Gastrocnemius medialis (tissue), 4 donors: ENCODE results near the gene KRTCAP3. TPM values are rescaled to one million over a fixed set of nuclear protein-coding genes. Genes with fewer than 3 reads are reported as not detected.
A peak's percentile ranks its signal among the peaks of the same experiment; 100 is the strongest.

ENCODE experiments used
- ATAC-seq, 2 donors: fragments of 150-250 bp; one replicate each; pipeline ENCODE4 v1.9.1; 2016
- DNase-seq, 2 donors: peaks; one replicate each; pipeline ENCODE4 v3.0.0-alpha.2; 2019
- H3K27ac ChIP-seq, 4 donors: fragments of 200-600 bp; sonication (generic); 1 replicate in 1 of 4; 2 replicates in 3 of 4; pipeline ENCODE4 v1.5.1; 2016 to 2018; ENCODE audit warnings: mild to moderate bottlenecking in 2 of 4, moderate library complexity in 1 of 4
- H3K27me3 ChIP-seq, 3 donors: fragments of 200-600 bp; sonication (generic) in 2 of 3; 1 replicate in 1 of 3; 2 replicates in 2 of 3; pipeline versions ENCODE4 v1.5.1 to v1.6.0; 2016 to 2019; ENCODE audit warnings: mild to moderate bottlenecking in 1 of 3, moderate library complexity in 1 of 3
- H3K36me3 ChIP-seq, 2 donors: fragments of 200-600 bp; sonication (generic) in 1 of 2; one replicate each; pipeline ENCODE4 v1.5.1; 2017 to 2018
- H3K4me1 ChIP-seq, 2 donors: fragments of 200-600 bp; sonication (generic) in 1 of 2; one replicate each; pipeline ENCODE4 v1.5.1; 2016 to 2017; ENCODE audit warnings: mild to moderate bottlenecking in 2 of 2
- H3K4me3 ChIP-seq, 4 donors: fragments of 200-600 bp; sonication (generic) in 3 of 4; 1 replicate in 1 of 4; 2 replicates in 3 of 4; pipeline ENCODE4 v1.5.1; 2016 to 2019; ENCODE audit warnings: mild to moderate bottlenecking in 2 of 4
- H3K9me3 ChIP-seq, 3 donors: fragments of 200-600 bp; sonication (generic) in 2 of 3; 1 replicate in 1 of 3; 2 replicates in 2 of 3; pipeline ENCODE4 v1.5.1; 2016 to 2019
- POLR2A ChIP-seq, 2 donors: fragments of 450-650 bp; IDR thresholded peaks; one replicate each; pipeline ENCODE4 v1.6.1; 2017; ENCODE audit warnings: antibody characterized with exemption in 2 of 2, mild to moderate bottlenecking in 2 of 2, moderate library complexity in 2 of 2
- in situ Hi-C, 4 donors: fragments of 200-750 bp; cut with MboI; loops; one replicate each; pipeline versions ENCODE4 v1.15.0 to v1.8.0; 2017; ENCODE audit warnings: low sequenced_read_pairs in 4 of 4
- intact Hi-C: fragments of 100-400 bp; cut with DNase I; formaldehyde crosslinking; loops from one replicate; pipeline ENCODE4 v1.15.1; 2023; ENCODE audit warnings: low total_unique reads
- total RNA-seq, 4 donors: library from RNA; depleted of rRNA; stranded (reverse); fragments of >200 nt; gene quantifications; one replicate each; pipeline versions ENCODE4 v1.1.0 to v1.2.3, GENCODE V29; 2016
- TF ChIP-seq, protein P1 (sequence below), 5 experiments: fragments of 450-650 bp in 3 of 5; fragments of 200-600 bp in 2 of 5; sonication (generic) in 2 of 5; IDR thresholded peaks in 4 of 5; conservative IDR thresholded peaks in 1 of 5; 1 replicate in 4 of 5; 2 replicates in 1 of 5; pipeline ENCODE4 v1.5.1; 2016 to 2019; ENCODE audit warnings: antibody characterized with exemption in 5 of 5, mild to moderate bottlenecking in 3 of 5, moderate library complexity in 3 of 5

Gene KRTCAP3
- total RNA-seq, 4 donors from 2014 or later, result 0.93 to 2.1 TPM; not detected in 2

DNA sequence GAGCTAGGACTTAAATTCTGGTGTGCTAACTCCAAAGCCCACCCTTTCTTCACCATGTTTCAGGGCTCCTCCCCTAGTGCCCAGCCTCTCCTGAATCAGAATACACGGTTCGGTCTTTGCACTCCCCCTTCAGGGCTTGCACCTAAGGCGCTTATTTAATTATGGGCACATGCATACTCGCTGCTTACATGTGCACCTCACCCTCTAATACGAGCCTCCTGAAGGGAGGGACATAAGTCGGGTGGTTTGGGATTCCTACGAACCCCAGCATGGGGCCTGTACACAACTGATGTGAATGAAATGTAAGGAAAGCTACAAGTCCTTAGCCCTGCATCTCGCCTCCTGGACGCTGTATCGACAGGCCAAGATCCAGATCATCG lies 46.9 kb downstream of the KRTCAP3 start:
- no peaks in the 10 kb centered on the region for H3K9me3 ChIP-seq
- H3K4me3 ChIP-seq, result peak overlapping the region; percentile 69 to 83 (median 77)
- DNase-seq (no peak), ATAC-seq (no peak)
- peak overlapping the region; percentile 75 to 85 (median 83) for H3K27ac ChIP-seq
- peaks cover 0 to 8% of the 10 kb centered on the region in 2 donors for H3K36me3 ChIP-seq
- in situ Hi-C loops (no loop called here), intact Hi-C loops (loop anchor here (1.0 to 10.0 kb wide), 5 partner anchors 81 to 274 kb away; partner anchors contain the start of genes ATRAID, CAD, CCDC121 and GPN1)
- H3K4me1 ChIP-seq, result peaks cover 13 to 19% of the 10 kb centered on the region in 2 donors
- H3K27me3 ChIP-seq, result peaks cover 0 to under 1% (median 0%) of the 10 kb centered on the region in 3 donors
- TF ChIP-seq, protein P1, sequence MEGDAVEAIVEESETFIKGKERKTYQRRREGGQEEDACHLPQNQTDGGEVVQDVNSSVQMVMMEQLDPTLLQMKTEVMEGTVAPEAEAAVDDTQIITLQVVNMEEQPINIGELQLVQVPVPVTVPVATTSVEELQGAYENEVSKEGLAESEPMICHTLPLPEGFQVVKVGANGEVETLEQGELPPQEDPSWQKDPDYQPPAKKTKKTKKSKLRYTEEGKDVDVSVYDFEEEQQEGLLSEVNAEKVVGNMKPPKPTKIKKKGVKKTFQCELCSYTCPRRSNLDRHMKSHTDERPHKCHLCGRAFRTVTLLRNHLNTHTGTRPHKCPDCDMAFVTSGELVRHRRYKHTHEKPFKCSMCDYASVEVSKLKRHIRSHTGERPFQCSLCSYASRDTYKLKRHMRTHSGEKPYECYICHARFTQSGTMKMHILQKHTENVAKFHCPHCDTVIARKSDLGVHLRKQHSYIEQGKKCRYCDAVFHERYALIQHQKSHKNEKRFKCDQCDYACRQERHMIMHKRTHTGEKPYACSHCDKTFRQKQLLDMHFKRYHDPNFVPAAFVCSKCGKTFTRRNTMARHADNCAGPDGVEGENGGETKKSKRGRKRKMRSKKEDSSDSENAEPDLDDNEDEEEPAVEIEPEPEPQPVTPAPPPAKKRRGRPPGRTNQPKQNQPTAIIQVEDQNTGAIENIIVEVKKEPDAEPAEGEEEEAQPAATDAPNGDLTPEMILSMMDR (IDR thresholded peaks at IDR 0.05 in 4 of 5, conservative IDR thresholded peaks at IDR 0.05 in 1 of 5), result no peak
- no peak for TF ChIP-seq POLR2A (IDR thresholded peaks at IDR 0.05)

DNA sequence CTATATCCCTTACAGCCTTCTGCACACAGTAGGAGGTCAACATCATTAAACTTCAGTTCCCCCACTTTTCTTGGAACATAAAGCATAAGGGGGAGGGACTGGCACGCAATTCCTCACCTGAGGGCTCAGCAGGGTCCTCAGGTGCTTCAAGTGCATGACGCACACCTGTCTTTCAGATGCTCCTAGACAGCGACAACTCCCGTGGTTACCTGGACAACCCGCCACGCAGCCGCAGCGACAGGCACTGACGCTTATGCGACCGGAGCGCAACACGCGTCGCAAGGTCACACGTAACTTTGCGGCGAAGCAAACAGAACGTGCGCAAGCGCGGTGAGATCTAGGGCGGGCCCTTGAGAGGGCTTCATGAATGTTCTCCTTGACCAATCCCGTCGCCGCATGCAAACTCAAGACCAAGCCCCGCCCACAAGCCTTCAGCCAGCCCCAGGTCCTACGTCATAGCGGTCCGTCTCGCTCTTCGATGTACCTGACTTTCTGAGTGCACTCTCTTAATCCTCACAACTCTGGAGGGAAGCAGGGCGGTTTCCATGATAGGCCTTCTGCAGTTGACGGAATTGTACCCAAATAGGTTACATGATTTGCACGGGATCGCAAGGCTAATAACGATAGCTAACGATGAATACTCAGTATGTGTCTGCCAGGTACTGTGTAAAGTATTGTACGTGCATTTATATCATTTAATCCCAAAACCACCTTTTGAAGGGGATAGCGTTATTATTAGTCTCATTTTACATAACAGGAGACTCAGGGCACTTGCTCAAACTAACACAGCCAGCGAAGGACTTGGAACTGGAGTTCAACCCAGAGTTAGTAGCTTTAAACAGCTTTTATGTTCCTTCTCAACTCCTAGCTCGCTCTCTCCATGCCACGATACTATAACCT lies 47.6 kb downstream of the KRTCAP3 start, which contains the start of gene IFT172:
Gene IFT172 (minus strand): TSS at position 246 of the 900 bp plus-strand sequence. CDS start 90 bp downstream, at position 156.
- ATAC-seq, result peak; percentile 99
- intact Hi-C loops, result loop anchor here (1.0 to 10.0 kb wide), 6 partner anchors 81 to 275 kb away; partner anchors contain the start of genes ATRAID, CAD, CCDC121 and GPN1
- H3K4me3 ChIP-seq, result peak within 1 kb of the TSS; percentile 69 to 83 (median 77)
- H3K27ac ChIP-seq, result peak within 1 kb of the TSS; percentile 75 to 85 (median 83)
- H3K27me3 ChIP-seq, result peaks cover 0 to 7% (median 0%) of the 10 kb centered on the region in 3 donors
- H3K4me1 ChIP-seq, result peaks cover 13 to 25% of the 10 kb centered on the region in 2 donors
- TF ChIP-seq, protein P1 (IDR thresholded peaks at IDR 0.05 in 4 of 5, conservative IDR thresholded peaks at IDR 0.05 in 1 of 5), result no peak
- TF ChIP-seq POLR2A (IDR thresholded peaks at IDR 0.05), result peak; percentile 48 to 76
- in situ Hi-C loops, result no loop called here
- H3K9me3 ChIP-seq, result no peaks in the 10 kb centered on the region
- peak; percentile 99 for DNase-seq
- peaks cover 0 to 3% of the 10 kb centered on the region in 2 donors for H3K36me3 ChIP-seq

DNA sequence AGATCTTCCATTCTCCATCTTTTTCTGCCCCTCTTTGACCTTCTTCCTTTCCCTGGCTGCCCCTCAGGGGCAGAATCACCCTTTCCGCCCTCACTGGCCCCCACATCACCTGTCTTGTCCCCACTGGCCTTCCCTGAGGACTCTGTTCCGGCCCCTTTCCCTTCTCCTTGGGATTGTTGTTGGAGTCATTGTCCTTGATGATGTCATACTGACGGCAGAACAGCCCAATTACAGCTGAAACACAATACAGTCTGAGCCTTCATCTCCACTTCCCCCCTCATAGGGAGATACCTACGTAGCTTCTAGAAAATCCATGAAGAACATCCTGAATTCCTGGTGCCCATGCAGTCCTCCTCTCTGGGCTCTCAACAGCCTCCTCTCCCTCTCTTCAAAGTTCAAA lies 50.4 kb downstream of the KRTCAP3 start:
- Histone ChIP-seq H3K4me3 (no peak overlapping the region), H3K36me3 (no peaks in the 10 kb centered on the region), H3K9me3 (no peaks in the 10 kb centered on the region), H3K27ac (no peak overlapping the region), H3K4me1 (peaks cover 13 to 25% of the 10 kb centered on the region in 2 donors), H3K27me3 (peaks cover 13 to 22% (median 18%) of the 10 kb centered on the region in 3 donors)
- intact Hi-C loops (loop anchor here (5.0 kb wide), 1 partner anchor 135 kb away; the partner anchor contains the start of gene GTF3C2), in situ Hi-C loops (no loop called here)
- no peak for ATAC-seq
- DNase-seq, result no peak
- TF ChIP-seq, protein P1 (IDR thresholded peaks at IDR 0.05 in 4 of 5, conservative IDR thresholded peaks at IDR 0.05 in 1 of 5), result no peak
- no peak for TF ChIP-seq POLR2A (IDR thresholded peaks at IDR 0.05)

DNA sequence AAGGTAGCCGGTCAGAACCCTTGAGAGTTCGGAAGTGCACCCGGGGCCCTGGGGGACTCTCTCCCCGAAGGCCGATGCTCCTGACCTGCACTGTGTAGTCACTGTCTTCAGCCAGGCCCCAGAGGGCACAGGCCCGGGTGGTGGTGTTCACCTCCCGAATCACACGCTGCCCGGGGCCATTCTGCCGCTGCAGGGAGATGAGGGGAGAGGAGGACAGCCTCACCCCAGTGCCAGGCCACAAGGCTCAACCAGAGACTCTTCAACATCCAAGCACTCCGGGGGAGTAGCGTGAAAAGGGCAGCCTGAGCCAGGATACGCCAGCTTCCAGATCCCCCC lies 51.7 kb downstream of the KRTCAP3 start:
- in situ Hi-C loops (no loop called here), intact Hi-C loops (loop anchor here (1.0 to 5.0 kb wide), 2 partner anchors 62 to 137 kb away; partner anchors contain the start of gene GTF3C2)
- peaks cover 13 to 23% (median 22%) of the 10 kb centered on the region in 3 donors for H3K27me3 ChIP-seq
- H3K4me3 ChIP-seq, result peak overlapping the region in 3 of 4 donors; percentile 54 to 69 (median 57)
- no peaks in the 10 kb centered on the region for H3K36me3 ChIP-seq
- TF ChIP-seq POLR2A (IDR thresholded peaks at IDR 0.05), result no peak
- TF ChIP-seq, protein P1 (IDR thresholded peaks at IDR 0.05 in 4 of 5, conservative IDR thresholded peaks at IDR 0.05 in 1 of 5), result no peak
- H3K27ac ChIP-seq, result peak overlapping the region in 1 of 4 donors; percentile 6
- ATAC-seq (no peak), DNase-seq (no peak)
- peaks cover 7 to 19% of the 10 kb centered on the region in 2 donors for H3K4me1 ChIP-seq
- H3K9me3 ChIP-seq, result no peaks in the 10 kb centered on the region

Other genes with a start within 250 kb of the KRTCAP3 start
- 100 to 1,000 TPM; 131 to 203 (median 171) TPM for gene ATRAID, start 230.3 kb upstream of the KRTCAP3 start, total RNA-seq
- gene SLC5A6, start 230.1 kb upstream of the KRTCAP3 start, total RNA-seq, result 10 to 100 TPM; 19.0 to 46.5 (median 32.5) TPM
- gene CAD, start 225.0 kb upstream of the KRTCAP3 start, total RNA-seq, result 10 to 100 TPM in 1 of 4 donors, 1 to 10 TPM in 3; 2.7 to 10.2 (median 7.1) TPM
- gene SLC30A3, start 179.3 kb upstream of the KRTCAP3 start, total RNA-seq, result under 1 TPM in 1 of 4 donors, not detected in 3; 0.20 TPM
- gene DNAJC5G, start 166.9 kb upstream of the KRTCAP3 start, total RNA-seq, result not detected
- gene TRIM54, start 160.0 kb upstream of the KRTCAP3 start, total RNA-seq, result 100 to 1,000 TPM; 219 to 554 (median 427) TPM
- not detected for gene UCN, start 133.9 kb upstream of the KRTCAP3 start, total RNA-seq
- gene MPV17, start 119.3 kb upstream of the KRTCAP3 start, total RNA-seq, result 10 to 100 TPM in 3 of 4 donors, 1 to 10 TPM in 1; 9.9 to 16.0 (median 11.5) TPM
- 10 to 100 TPM; 25.3 to 45.6 (median 40.5) TPM for gene GTF3C2, start 85.6 kb upstream of the KRTCAP3 start, total RNA-seq
- 10 to 100 TPM; 50.5 to 57.9 (median 53.8) TPM for gene EIF2B4, start 72.0 kb upstream of the KRTCAP3 start, total RNA-seq
- 10 to 100 TPM; 47.2 to 91.5 (median 56.3) TPM for gene SNX17, start 71.8 kb upstream of the KRTCAP3 start, total RNA-seq
- 1 to 10 TPM; 2.0 to 7.6 (median 4.5) TPM for gene ZNF513, start 61.6 kb upstream of the KRTCAP3 start, total RNA-seq
- 100 to 1,000 TPM in 1 of 4 donors, 10 to 100 TPM in 3; 47.2 to 111 (median 92.2) TPM for gene PPM1G, start 32.8 kb upstream of the KRTCAP3 start, total RNA-seq
- 100 to 1,000 TPM in 3 of 4 donors, 10 to 100 TPM in 1; 91.8 to 125 (median 120) TPM for gene NRBP1, start 13.8 kb upstream of the KRTCAP3 start, total RNA-seq
- 10 to 100 TPM in 2 of 4 donors, 1 to 10 TPM in 2; 3.1 to 16.8 (median 8.6) TPM for gene IFT172, start 47.4 kb downstream of the KRTCAP3 start, total RNA-seq
- 1 to 10 TPM; 2.0 to 6.4 (median 3.1) TPM for gene FNDC4, start 52.8 kb downstream of the KRTCAP3 start, total RNA-seq
- under 1 TPM in 1 of 4 donors, not detected in 3; 0.40 TPM for gene GCKR, start 54.5 kb downstream of the KRTCAP3 start, total RNA-seq
- gene ZNF512, start 140.7 kb downstream of the KRTCAP3 start, total RNA-seq, result 10 to 100 TPM in 2 of 4 donors, 1 to 10 TPM in 2; 5.8 to 15.6 (median 8.4) TPM
- gene CCDC121, start 186.6 kb downstream of the KRTCAP3 start, total RNA-seq, result 1 to 10 TPM in 3 of 4 donors, under 1 TPM in 1; 0.56 to 2.0 (median 1.3) TPM
- 10 to 100 TPM; 21.0 to 30.0 (median 25.0) TPM for gene GPN1, start 186.7 kb downstream of the KRTCAP3 start, total RNA-seq
- gene SUPT7L, start 221.2 kb downstream of the KRTCAP3 start, total RNA-seq, result 10 to 100 TPM; 14.6 to 26.0 (median 21.9) TPM
- 10 to 100 TPM; 32.1 to 44.2 (median 34.6) TPM for gene SLC4A1AP, start 221.5 kb downstream of the KRTCAP3 start, total RNA-seq